ENCODE results near the gene TMEM239. TPM values are rescaled to one million over a fixed set of nuclear protein-coding genes. Genes with fewer than 3 reads are reported as not detected.

Gene TMEM239
- total RNA-seq, 2 donors from 2014 or later = not detected

GRCh38 chr20:2773812-2774211, 42.4 kb upstream of the TMEM239 start:
- H3K36me3 ChIP-seq = no peaks in the 10 kb centered on the region
- 93% methylated on average over 9 of the region's 9 CpGs for WGBS

GRCh38 chr20:2775139-2775538, 41.0 kb upstream of the TMEM239 start:
- Histone ChIP-seq H3K27me3 (replicated peaks; ENCODE audit: insufficient read depth) (no peaks in the 10 kb centered on the region), H3K4me1 (replicated peaks) (peaks cover 3% of the 10 kb centered on the region), H3K36me3 (no peaks in the 10 kb centered on the region), H3K9me3 (no peaks in the 10 kb centered on the region), H3K27ac (no peak overlapping the region), H3K4me3 (no peak overlapping the region)
- WGBS = 82% methylated on average over 3 of the region's 3 CpGs
- intact Hi-C loops (cut with DNase I) = no loop called here
- no peak for DNase-seq (ENCODE audit: low spot score)
- no peak for TF ChIP-seq POLR2AphosphoS5 (IDR thresholded peaks at IDR 0.05)

More at GRCh38 chr20:2773812-2774211, 42.4 kb upstream of the TMEM239 start:
- Histone ChIP-seq H3K9me3 (no peaks in the 10 kb centered on the region), H3K27ac (no peak overlapping the region), H3K4me3 (no peak overlapping the region), H3K4me1 (replicated peaks) (peaks cover 12% of the 10 kb centered on the region), H3K27me3 (replicated peaks; ENCODE audit: insufficient read depth) (no peaks in the 10 kb centered on the region)
- TF ChIP-seq POLR2A (IDR thresholded peaks at IDR 0.05) = no peak
- TF ChIP-seq POLR2AphosphoS5 (IDR thresholded peaks at IDR 0.05) = no peak
- no peak for TF ChIP-seq CTCF (IDR thresholded peaks at IDR 0.05)
- intact Hi-C loops (cut with DNase I) = no loop called here
- no peak for DNase-seq (ENCODE audit: low spot score)

GRCh38 chr20:2778602-2779321, 37.4 kb upstream of the TMEM239 start:
- no peak for DNase-seq (ENCODE audit: low spot score)
- 82% methylated on average over 10 of the region's 10 CpGs for WGBS
- no peak overlapping the region for H3K4me3 ChIP-seq
- no peaks in the 10 kb centered on the region for H3K36me3 ChIP-seq
- TF ChIP-seq CTCF (IDR thresholded peaks at IDR 0.05) (no peak), POLR2A (IDR thresholded peaks at IDR 0.05) (no peak), POLR2AphosphoS5 (IDR thresholded peaks at IDR 0.05) (no peak)
- no peaks in the 10 kb centered on the region for H3K9me3 ChIP-seq
- H3K27ac ChIP-seq = no peak overlapping the region
- intact Hi-C loops (cut with DNase I) = no loop called here
- no peaks in the 10 kb centered on the region for H3K4me1 ChIP-seq (replicated peaks)
- H3K27me3 ChIP-seq (replicated peaks; ENCODE audit: insufficient read depth) = no peaks in the 10 kb centered on the region

GRCh38 chr20:2780948-2781347, 35.2 kb upstream of the TMEM239 start:
- H3K27ac ChIP-seq = no peak overlapping the region
- DNase-seq (ENCODE audit: low spot score) = no peak
- no peak overlapping the region for H3K4me3 ChIP-seq
- H3K9me3 ChIP-seq = no peaks in the 10 kb centered on the region
- no peaks in the 10 kb centered on the region for H3K27me3 ChIP-seq (replicated peaks; ENCODE audit: insufficient read depth)
- TF ChIP-seq POLR2AphosphoS5 (IDR thresholded peaks at IDR 0.05) = no peak
- no peak for TF ChIP-seq CTCF (IDR thresholded peaks at IDR 0.05)
- no peak for TF ChIP-seq POLR2A (IDR thresholded peaks at IDR 0.05)
- no peaks in the 10 kb centered on the region for H3K36me3 ChIP-seq
- H3K4me1 ChIP-seq (replicated peaks) = no peaks in the 10 kb centered on the region
- 37% methylated on average over 3 of the region's 3 CpGs for WGBS
- intact Hi-C loops (cut with DNase I) = no loop called here

- Histone ChIP-seq H3K36me3 (no peaks in the 10 kb centered on the region), H3K27me3 (replicated peaks; ENCODE audit: insufficient read depth) (no peaks in the 10 kb centered on the region), H3K4me3 (no peak overlapping the region), H3K9me3 (no peaks in the 10 kb centered on the region), H3K27ac (no peak overlapping the region), H3K4me1 (replicated peaks) (no peaks in the 10 kb centered on the region)
- TF ChIP-seq POLR2AphosphoS5 (IDR thresholded peaks at IDR 0.05) (no peak), POLR2A (IDR thresholded peaks at IDR 0.05) (no peak), CTCF (IDR thresholded peaks at IDR 0.05) (no peak)
- 75% methylated on average over 6 of the region's 6 CpGs for WGBS
- intact Hi-C loops (cut with DNase I) = no loop called here
- no peak for DNase-seq (ENCODE audit: low spot score)
These were observed 32.1 kb upstream of the TMEM239 start for GRCh38 chr20:2783908-2784566.
